HepG2 (cell line): ENCODE data around the gene VARS1. TPM values are rescaled to one million over a fixed set of nuclear protein-coding genes. Genes with fewer than 3 reads are reported as not detected.

Source experiments
- ATAD3A ChIP-seq: sonication (generic); formaldehyde crosslinking; IDR thresholded peaks from 2 replicates; pipeline ENCODE4 v1.4.0; 2020; ENCODE audit warnings: missing genetic modification reagents
- FOXO1 ChIP-seq: sonication (generic); formaldehyde crosslinking; IDR thresholded peaks from 2 replicates; pipeline ENCODE4 v1.4.0; 2020; ENCODE audit warnings: missing genetic modification reagents
- GABPB1 ChIP-seq: IDR thresholded peaks from 2 replicates; pipeline ENCODE4 v1.6.1; 2016; ENCODE audit warnings: mild to moderate bottlenecking, missing genetic modification reagents, moderate library complexity, missing compliant biosample characterization
- GZF1 ChIP-seq: sonication (generic); formaldehyde crosslinking; IDR thresholded peaks from 2 replicates; pipeline ENCODE4 v1.5.1; 2020; ENCODE audit warnings: mild to moderate bottlenecking, missing genetic modification reagents
- HCFC1 ChIP-seq: fragments of 150-350 bp; IDR thresholded peaks from 2 replicates; pipeline ENCODE4 v1.6.1; 2014; ENCODE audit warnings: low read depth, low read length
- HMGA1 ChIP-seq: sonication (generic); formaldehyde crosslinking; conservative IDR thresholded peaks from 2 replicates; pipeline ENCODE4 v1.4.0; 2020; ENCODE audit warnings: missing genetic modification reagents
- HNF4G ChIP-seq, 2 experiments: sonication (generic) in 1 of 2; formaldehyde crosslinking in 1 of 2; IDR thresholded peaks; 2 replicates each; pipeline versions ENCODE4 v1.4.0 to v1.6.1; 2011 to 2020; ENCODE audit warnings: borderline replicate concordance in 2 of 2, low read depth in 2 of 2, mild to moderate bottlenecking in 2 of 2, low read length in 1 of 2, missing genetic modification reagents in 1 of 2, moderate library complexity in 1 of 2
- HNRNPUL1 ChIP-seq: fragments of 200-400 bp; formaldehyde crosslinking; IDR thresholded peaks from 2 replicates; pipeline ENCODE4 v1.6.1; 2017; ENCODE audit warnings: low read depth, mild to moderate bottlenecking, low read length, moderate library complexity
- KDM3A ChIP-seq: IDR thresholded peaks from 2 replicates; pipeline ENCODE4 v1.6.1; 2018; ENCODE audit warnings: low read depth, missing compliant biosample characterization
- KMT2A ChIP-seq: sonication (generic); formaldehyde crosslinking; IDR thresholded peaks from 2 replicates; pipeline ENCODE4 v1.4.0; 2020; ENCODE audit warnings: missing genetic modification reagents
- PHF21A ChIP-seq: sonication (generic); formaldehyde crosslinking; IDR thresholded peaks from 2 replicates; pipeline ENCODE4 v1.5.0; 2020; ENCODE audit warnings: mild to moderate bottlenecking, missing genetic modification reagents
- RARA ChIP-seq: IDR thresholded peaks from 2 replicates; pipeline ENCODE4 v1.6.1; 2016; ENCODE audit warnings: missing genetic modification reagents, missing compliant biosample characterization
- RBM39 ChIP-seq: fragments of 200-400 bp; formaldehyde crosslinking; IDR thresholded peaks from one replicate; pipeline ENCODE4 v1.6.1; 2018; ENCODE audit warnings: antibody characterized with exemption, mild to moderate bottlenecking, low read depth, low read length; ENCODE audit not compliant: poor library complexity, severe bottlenecking
- SMAD3 ChIP-seq: sonication (generic); formaldehyde crosslinking; IDR thresholded peaks from 2 replicates; pipeline ENCODE4 v1.4.0; 2020; ENCODE audit warnings: missing genetic modification reagents
- SOX6 ChIP-seq, 2 experiments: fragments of 450-650 bp in 1 of 2; sonication (generic) in 1 of 2; formaldehyde crosslinking in 1 of 2; IDR thresholded peaks; 2 replicates each; pipeline versions ENCODE4 v1.4.0 to v1.6.1; 2017 to 2020; ENCODE audit warnings: antibody characterized with exemption in 1 of 2, mild to moderate bottlenecking in 1 of 2, missing genetic modification reagents in 1 of 2
- TCF7L2 ChIP-seq: IDR thresholded peaks from 2 replicates; pipeline ENCODE4 v1.6.1; 2011; ENCODE audit warnings: mild to moderate bottlenecking, low read depth, low read length, moderate library complexity
- ZKSCAN8 ChIP-seq: IDR thresholded peaks from 2 replicates; pipeline ENCODE4 v1.6.1; 2016; ENCODE audit warnings: borderline replicate concordance, missing genetic modification reagents, missing compliant biosample characterization
- ZMYM3 ChIP-seq: sonication (generic); formaldehyde crosslinking; IDR thresholded peaks from 2 replicates; pipeline ENCODE4 v1.5.1; 2020; ENCODE audit warnings: mild to moderate bottlenecking, missing genetic modification reagents
- ZMYM4 ChIP-seq: sonication (generic); formaldehyde crosslinking; IDR thresholded peaks from 2 replicates; pipeline ENCODE4 v1.8.1; 2023; ENCODE audit warnings: mild to moderate bottlenecking, missing genetic modification reagents
- ZNF296 ChIP-seq: sonication (generic); formaldehyde crosslinking; conservative IDR thresholded peaks from 2 replicates; pipeline ENCODE4 v1.5.0; 2020; ENCODE audit warnings: mild to moderate bottlenecking, missing genetic modification reagents
- ZNF776 ChIP-seq: sonication (generic); formaldehyde crosslinking; IDR thresholded peaks from 2 replicates; pipeline ENCODE4 v1.4.0; 2020; ENCODE audit warnings: mild to moderate bottlenecking, missing genetic modification reagents
- ZNF788 ChIP-seq: sonication (generic); formaldehyde crosslinking; IDR thresholded peaks from 2 replicates; pipeline ENCODE4 v1.5.0; 2020; ENCODE audit warnings: mild to moderate bottlenecking, missing genetic modification reagents, borderline replicate concordance
- ZSCAN25 ChIP-seq: sonication (generic); formaldehyde crosslinking; IDR thresholded peaks from 2 replicates; pipeline ENCODE4 v1.8.0; 2022; ENCODE audit warnings: mild to moderate bottlenecking, missing genetic modification reagents
- ZSCAN29 ChIP-seq: sonication (generic); formaldehyde crosslinking; conservative IDR thresholded peaks from 2 replicates; pipeline ENCODE4 v1.4.0; 2020; ENCODE audit warnings: mild to moderate bottlenecking, missing genetic modification reagents
- polyA plus RNA-seq, 8 experiments: library from polyadenylated mRNA; depleted of rRNA in 3 of 8; stranded (reverse) in 7 of 8; unstranded in 1 of 8; fragments of >200 nt; fragmentation: Illumina TruSeq in 4 of 8; extraction: Trizol in 4 of 8; gene quantifications; 2 replicates each; pipeline versions ENCODE4 v1.2.1 to v1.2.3, GENCODE V29; 2011 to 2016; ENCODE audit warnings: low read depth in 4 of 8, missing spikeins in 1 of 8, mixed read lengths in 1 of 8; ENCODE audit not compliant: insufficient read depth in 1 of 8
- total RNA-seq, 5 experiments: library from RNA; depleted of rRNA; stranded (reverse); fragments of >200 nt; fragmentation: Illumina TruSeq; extraction: Trizol; gene quantifications; 2 replicates each; pipeline ENCODE4 v1.2.3, GENCODE V29; 2016; ENCODE audit warnings: low read depth in 1 of 5
- TF ChIP-seq, protein P1 (sequence below): sonication (generic); formaldehyde crosslinking; IDR thresholded peaks from 2 replicates; pipeline ENCODE4 v1.4.0; 2020; ENCODE audit warnings: mild to moderate bottlenecking, missing genetic modification reagents
- TF ChIP-seq, protein P2 (sequence below), 2 experiments: sonication (generic) in 1 of 2; formaldehyde crosslinking in 1 of 2; IDR thresholded peaks; 2 replicates each; pipeline versions ENCODE4 v1.4.0 to v1.6.1; 2018 to 2020; ENCODE audit warnings: missing genetic modification reagents in 2 of 2, borderline replicate concordance in 1 of 2, low read depth in 1 of 2, mild to moderate bottlenecking in 1 of 2, missing biosample characterization in 1 of 2

Gene VARS1
- total and polyA plus RNA-seq, 2 of the 13 experiments (the other 11 are each of a cell fraction or from before 2014, with no cell fraction given), result 14.7 to 56.1 TPM

DNA sequence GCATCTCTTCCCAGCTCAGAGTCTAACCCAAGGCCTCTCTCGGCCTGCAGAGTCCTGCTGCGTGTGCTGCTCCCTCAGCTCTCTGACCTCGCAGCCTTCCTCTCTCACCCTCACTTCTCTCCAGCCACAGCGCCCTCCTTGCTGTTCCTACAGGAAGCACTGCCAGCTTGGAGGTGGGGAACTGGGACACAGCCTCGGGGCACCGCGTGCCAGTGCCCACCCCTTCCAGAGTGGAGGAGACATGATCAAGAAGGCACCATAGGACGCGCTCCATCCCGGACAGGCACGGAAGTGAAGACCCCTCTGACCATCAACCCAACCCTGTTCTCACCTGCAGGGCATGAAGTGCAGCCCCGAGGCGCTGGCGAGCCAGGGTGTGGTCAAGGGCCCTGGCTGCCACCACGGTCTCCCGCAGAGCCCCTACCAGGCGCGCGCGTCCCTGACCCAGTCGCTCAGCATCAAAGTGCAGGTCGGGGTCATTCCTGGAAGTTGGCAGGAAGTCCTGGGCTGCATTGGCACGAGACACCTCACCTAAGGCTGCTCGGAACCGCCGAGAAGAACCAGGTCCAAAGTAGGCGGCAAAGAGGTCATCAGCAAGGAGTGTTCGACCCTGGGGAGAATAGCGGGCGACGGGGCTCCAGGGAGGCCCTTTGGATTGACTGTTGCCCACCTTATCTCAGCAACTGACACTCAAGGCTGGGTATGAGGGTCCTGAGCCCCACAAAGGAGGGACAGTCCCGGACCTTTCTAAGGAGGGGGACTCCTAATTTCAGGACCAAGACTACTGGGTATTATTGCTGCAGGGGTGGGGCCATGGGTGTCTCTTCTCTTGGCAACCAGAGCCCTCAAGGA lies 19.7 kb downstream of the VARS1 start (continued):
- TF ChIP-seq, protein P1, sequence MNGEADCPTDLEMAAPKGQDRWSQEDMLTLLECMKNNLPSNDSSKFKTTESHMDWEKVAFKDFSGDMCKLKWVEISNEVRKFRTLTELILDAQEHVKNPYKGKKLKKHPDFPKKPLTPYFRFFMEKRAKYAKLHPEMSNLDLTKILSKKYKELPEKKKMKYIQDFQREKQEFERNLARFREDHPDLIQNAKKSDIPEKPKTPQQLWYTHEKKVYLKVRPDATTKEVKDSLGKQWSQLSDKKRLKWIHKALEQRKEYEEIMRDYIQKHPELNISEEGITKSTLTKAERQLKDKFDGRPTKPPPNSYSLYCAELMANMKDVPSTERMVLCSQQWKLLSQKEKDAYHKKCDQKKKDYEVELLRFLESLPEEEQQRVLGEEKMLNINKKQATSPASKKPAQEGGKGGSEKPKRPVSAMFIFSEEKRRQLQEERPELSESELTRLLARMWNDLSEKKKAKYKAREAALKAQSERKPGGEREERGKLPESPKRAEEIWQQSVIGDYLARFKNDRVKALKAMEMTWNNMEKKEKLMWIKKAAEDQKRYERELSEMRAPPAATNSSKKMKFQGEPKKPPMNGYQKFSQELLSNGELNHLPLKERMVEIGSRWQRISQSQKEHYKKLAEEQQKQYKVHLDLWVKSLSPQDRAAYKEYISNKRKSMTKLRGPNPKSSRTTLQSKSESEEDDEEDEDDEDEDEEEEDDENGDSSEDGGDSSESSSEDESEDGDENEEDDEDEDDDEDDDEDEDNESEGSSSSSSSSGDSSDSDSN (CRISPR knock-in tag), result peak; percentile 27; the same call in 1 of the 2 replicates
- TF ChIP-seq RARA (CRISPR knock-in tag) (peak; percentile 88), RBM39 (no peak), HNF4G (IDR thresholded peaks at IDR 0.05; ENCODE audit: borderline replicate concordance, low read depth, low read length) (no peak), HNF4G (CRISPR knock-in tag; IDR thresholded peaks at IDR 0.05; ENCODE audit: borderline replicate concordance, low read depth) (0 out of 2 replicates have a peak, but pooled peaks have one; percentile 34), ZNF788 (CRISPR knock-in tag) (no peak; the same call in 1 of the 2 replicates), ZNF296 (no peak), ZSCAN25 (CRISPR knock-in tag) (no peak), ZKSCAN8 (CRISPR knock-in tag) (no peak), PHF21A (CRISPR knock-in tag) (no peak), SOX6 (IDR thresholded peaks at IDR 0.05) (no peak), SOX6 (CRISPR knock-in tag; IDR thresholded peaks at IDR 0.05) (0 out of 2 replicates have a peak, but pooled peaks have one; percentile 9), TCF7L2 (no peak), SMAD3 (CRISPR knock-in tag) (no peak), FOXO1 (CRISPR knock-in tag) (no peak), HMGA1 (no peak), KMT2A (no peak), ZSCAN29 (CRISPR knock-in tag) (no peak), HCFC1 (no peak), KDM3A (CRISPR knock-in tag) (no peak), HNRNPUL1 (no peak), GABPB1 (peak; percentile 48; the same call in 1 of the 2 replicates), GZF1 (CRISPR knock-in tag) (peak; percentile 44; the same call in 1 of the 2 replicates), ZMYM3 (no peak), ZMYM4 (CRISPR knock-in tag) (no peak), ZNF776 (CRISPR knock-in tag) (peak; percentile 60; the same call in 1 of the 2 replicates), ATAD3A (CRISPR knock-in tag) (no peak)
- TF ChIP-seq, protein P2, sequence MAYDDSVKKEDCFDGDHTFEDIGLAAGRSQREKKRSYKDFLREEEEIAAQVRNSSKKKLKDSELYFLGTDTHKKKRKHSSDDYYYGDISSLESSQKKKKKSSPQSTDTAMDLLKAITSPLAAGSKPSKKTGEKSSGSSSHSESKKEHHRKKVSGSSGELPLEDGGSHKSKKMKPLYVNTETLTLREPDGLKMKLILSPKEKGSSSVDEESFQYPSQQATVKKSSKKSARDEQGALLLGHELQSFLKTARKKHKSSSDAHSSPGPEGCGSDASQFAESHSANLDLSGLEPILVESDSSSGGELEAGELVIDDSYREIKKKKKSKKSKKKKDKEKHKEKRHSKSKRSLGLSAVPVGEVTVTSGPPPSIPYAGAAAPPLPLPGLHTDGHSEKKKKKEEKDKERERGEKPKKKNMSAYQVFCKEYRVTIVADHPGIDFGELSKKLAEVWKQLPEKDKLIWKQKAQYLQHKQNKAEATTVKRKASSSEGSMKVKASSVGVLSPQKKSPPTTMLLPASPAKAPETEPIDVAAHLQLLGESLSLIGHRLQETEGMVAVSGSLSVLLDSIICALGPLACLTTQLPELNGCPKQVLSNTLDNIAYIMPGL (CRISPR knock-in tag; IDR thresholded peaks at IDR 0.05; ENCODE audit: borderline replicate concordance in 1 of 2, low read depth in 1 of 2), result peak in 1 of 2 experiments; percentile 13; a peak in 2 of 4 replicates
